ENCODE measurements around the gene LAMC3.
"Not testable (repeated sequence)": the region's sequence is repeated elsewhere in the genome, so short reads cannot be mapped to it uniquely, and the experiment has no call there.

Gene LAMC3

DNA sequence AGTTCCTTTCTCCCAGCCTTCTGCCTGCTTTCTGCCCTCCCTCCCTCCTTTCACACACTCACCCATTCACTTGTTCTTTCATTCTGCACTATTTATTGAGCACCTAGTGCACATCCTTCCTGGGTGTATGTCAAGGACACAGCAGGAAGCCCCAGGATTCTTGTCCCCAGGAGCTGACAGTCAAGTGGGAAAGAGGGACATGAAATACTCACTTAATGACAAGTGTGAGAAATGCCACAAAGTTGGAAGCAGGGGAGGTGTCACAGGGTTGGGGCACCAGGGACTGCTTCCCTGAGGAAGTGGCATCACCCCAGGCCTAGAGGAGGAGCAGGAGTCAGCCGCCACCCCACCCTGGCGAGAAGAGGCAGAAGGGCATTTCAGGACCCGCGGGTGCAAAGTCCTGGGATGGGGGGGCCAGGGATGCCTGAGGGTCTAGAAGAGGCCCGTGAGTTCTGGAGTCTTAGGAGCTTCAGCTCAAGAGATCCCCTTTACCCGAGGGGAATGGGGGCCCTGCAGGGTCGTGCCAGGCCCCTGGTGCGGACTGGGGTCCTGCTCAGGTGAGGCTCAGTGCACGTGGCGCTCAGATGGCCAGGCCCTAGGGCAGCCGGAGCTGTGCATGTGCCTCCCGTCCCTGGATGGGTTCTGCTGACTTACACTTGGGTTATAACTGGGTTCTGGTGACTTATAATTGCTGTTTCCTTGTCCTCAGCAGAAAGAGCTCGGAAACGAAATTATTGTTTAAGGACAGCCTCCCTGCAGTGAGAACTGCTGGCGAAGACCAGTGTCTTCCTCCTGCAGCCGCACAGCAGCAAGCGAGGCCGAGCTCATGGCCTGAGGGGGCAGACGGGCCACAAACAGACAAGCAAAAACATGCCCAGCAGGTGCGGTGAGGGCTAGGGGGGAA, 16.9 kb upstream of the LAMC3 start:
- no peak for DNase-seq (ENCODE audit: low read depth in 1 of 2, low spot score in 1 of 2)

DNA sequence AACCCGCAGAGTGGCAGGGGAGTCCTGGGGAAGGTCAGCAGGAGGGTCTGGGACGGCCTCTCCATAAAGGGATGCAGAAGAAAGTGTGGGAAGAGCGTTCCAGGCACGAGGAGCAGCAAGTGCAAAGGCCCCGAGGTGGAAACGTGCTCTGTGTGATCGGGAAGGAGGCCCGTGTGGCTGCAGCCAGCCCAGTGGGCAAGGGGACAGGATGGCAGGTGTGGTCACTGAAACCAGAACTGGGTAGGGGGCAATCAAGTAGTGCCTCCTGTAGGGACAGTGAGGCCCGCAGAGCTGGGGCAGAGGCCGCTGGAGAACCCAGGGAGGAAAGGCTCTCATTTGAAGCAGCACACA, 16.3 kb upstream of the LAMC3 start:
- no peak for DNase-seq (ENCODE audit: low read depth in 1 of 2, low spot score in 1 of 2)

DNA sequence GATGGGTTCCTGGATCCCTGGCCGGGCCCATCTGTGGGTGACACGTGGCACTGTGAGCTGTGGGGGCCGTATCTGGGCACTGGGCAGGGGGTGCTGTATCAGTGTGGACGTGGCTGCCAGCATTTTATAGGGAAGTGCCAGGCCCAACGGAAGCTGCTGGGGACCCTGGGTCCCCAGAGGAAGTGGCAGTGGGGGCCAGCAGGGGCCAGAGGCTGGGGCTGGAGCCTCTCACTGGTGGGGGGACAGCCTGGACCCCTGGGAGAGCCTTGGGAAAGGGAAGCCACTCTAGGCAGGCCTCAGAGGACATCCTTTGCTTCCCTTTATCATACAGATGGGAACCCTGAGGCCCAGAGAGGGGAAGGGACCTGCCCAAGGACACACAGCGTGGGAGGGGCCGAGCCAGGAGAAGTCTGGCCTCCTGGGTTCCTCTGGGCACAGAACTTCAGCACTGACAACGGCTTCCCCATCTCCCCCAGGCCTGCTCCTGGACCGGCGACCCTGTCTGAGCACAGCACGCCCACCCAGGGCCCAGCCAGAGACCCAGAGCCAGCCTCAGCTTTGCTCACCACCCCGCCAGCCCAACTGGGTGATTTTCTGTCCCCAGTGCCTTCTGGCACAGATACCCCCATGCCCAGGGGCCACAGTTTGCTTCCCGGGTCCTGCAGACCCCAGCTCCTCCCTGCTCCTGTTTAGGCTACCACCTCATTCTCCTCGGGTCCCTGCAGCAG, 15.5 kb upstream of the LAMC3 start:
- no peak for DNase-seq (ENCODE audit: low read depth in 1 of 2, low spot score in 1 of 2)

DNA sequence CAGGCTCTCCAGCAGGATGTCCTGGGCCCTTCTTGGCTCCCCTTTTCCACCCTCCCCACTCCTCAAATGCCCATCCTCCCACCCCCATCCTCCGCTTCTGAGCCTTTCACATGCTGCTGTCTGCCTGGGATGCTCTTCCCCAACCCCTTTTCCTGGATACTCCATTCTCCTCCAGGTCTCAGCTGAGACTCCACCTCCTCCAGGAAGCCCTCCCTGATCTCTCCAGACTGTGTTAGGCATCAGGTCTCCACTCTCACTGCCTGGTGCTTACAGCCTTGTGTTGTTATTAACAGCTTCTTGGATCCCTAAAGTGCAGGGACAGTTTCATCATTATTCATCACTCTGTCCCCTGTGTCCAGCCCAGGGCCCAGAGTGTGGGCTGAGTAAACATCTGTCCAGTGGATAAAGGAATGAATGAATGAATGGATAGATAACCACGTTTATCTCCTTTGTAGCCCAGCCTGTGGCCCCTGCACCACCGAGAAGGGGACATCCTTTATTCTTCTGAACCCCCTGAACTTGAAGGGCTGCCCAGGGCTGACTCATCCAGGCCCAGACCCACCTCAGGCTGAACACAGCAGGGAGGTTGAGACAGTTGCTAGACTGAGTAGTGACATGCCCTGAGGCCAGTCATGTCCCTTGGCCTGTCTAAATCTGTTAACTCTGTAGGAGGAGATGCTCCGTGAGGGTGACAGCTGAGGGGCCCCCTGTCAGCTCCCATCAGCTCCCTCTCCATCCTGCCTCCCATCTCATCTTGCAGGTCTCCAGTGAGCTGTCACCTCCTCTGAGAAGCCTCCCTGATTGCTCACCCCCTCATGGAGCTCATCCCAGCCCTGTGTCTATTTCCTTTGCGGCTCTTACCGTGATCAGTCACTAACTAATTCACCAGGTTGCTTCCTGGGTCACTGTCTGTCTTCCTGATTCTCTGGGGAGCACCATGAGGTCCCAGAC, 14.6 kb upstream of the LAMC3 start:
- DNase-seq (ENCODE audit: low read depth in 1 of 2, low spot score in 1 of 2) = no peak

DNA sequence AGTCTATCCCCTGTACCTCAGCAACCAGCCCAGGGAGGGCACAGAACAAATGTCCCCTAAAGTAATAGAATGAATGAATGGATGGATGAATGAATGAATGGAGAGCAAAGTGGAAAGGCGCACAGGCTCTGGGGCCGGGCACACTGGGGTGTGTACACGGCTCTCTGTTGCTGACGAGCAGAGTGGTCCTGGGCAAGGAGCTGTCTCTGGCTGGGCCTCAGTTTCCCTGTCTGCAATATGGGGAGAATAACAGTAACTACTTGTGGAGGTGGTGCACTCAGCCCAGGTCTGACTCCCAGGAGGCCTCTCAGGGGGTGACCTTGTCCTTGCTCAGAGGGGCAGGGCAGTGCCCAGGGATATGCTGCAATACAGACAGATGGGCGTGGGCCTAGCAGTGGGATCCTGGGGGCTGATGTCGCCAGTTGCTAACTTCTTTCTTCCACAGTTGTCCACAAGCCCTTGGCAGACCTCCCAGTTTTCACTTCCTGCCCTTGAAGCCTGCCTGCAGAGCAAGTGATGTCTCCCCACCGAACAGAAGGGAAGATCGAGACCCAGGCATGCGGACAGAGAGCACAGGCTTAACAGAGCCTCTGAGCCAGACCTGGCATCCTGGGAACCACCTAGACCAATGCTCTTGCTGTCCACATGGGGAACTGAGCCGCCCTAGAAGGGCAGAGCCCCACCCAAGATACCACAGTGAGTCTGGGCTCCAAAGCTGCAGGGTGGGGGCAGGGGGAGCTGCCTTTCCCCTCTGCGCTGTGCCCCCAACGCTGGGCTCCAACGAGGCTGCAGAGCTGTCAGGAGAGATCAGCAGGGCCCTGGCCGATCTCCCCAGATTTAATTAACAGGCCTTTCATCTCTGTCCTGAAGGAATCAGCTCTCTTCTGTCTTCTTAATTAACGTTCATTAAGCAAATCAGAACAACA, 13.6 kb upstream of the LAMC3 start:
- DNase-seq (ENCODE audit: low read depth in 1 of 2, low spot score in 1 of 2) = no peak

DNA sequence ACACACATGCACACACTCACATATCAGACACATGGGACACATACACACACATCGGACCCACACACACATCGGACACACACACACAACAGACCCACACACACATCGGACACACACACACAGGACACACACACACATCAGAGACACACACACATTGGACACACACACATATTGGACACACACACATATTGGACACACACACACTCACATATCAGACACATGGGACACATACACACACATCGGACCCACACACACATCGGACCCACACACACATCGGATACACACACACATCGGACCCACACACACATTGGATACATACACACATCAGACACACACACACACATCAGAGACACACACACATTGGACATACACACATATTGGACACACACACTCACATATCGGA, 12.8 kb upstream of the LAMC3 start:
- DNase-seq (ENCODE audit: low read depth in 1 of 2, low spot score in 1 of 2) = no peak

DNA sequence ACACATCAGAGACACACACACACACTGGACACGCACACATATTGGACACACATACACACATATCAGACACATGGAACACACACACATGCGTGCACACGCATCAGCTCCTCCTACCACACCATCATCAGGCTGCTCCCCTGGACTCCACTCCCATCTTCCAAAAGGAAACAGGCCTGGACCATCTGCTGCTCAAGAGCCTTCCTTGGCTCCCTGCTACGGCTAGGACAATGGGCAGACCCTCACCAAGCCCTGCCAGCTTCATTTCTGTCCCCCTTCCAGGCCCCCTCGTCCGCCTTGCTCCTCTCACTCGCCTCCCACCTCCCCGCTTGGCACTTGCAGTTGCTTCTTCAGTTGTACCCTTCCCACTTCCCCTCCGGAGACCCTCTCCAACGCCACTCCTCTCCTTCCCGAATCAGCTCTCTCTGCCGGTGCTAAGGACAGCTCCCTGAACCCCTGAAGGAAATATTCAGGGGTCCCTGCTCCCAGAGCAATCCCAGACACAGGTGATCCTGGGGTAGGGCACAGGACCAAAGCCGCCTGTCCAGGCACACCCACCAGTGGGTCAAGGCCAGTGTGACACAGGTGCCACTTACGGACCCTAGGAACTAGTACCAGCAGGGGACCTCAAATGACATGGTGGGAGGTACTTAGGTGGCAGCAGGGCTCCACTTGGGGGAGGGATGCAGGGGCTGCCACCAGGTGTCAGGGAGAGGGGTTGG, 12.1 kb upstream of the LAMC3 start:
- DNase-seq (ENCODE audit: low read depth in 1 of 2, low spot score in 1 of 2) = no peak

DNA sequence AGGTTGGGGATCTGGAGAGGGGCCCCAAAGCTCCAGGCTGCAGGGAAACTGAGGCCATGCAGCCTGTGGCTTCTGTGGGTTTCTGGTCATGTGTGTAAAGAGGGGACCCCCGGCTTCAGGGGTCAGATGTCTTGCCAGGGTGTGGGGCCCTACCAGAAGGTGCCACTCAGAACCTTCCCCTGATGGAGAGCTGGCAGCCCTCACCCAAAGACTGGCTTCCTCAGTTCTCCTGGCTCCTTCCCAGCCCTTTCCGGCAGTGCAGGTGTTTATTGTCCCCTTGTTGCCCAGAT, 11.6 kb upstream of the LAMC3 start:
- no peak for DNase-seq (ENCODE audit: low read depth in 1 of 2, low spot score in 1 of 2)

DNA sequence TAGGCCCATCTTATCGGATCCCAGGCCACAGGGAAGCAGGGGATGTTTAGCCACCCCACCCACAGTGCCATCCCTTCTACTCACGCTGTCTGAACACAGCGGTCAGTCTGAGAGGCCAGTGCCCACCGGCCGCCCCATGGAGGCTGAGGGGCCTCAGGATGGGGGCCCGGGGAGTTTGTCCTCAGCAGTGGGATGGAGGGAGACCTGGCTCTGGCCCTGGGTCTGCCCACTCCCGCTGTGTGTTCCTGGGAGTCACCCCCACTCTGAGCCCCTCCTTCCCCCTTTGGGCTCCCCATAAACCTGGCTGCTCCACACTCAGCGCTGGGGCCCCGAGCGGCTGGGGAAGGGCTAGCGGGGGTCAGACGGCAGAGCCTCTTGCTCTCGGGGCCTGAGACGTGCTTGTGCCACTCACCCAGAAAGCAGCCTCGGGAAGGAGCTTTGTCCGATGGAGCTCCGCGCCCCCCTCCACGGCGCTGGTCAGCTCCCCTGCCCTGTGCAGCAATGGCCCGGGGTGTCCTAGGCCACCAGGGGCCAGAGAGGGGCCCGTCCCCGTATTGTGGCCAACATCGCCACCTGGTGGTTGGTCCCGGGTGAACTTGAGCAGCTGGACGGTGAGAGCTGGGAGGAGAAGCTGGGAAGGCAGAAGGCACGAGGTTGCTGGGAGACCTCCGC, 10.9 kb upstream of the LAMC3 start:
- DNase-seq (ENCODE audit: low read depth in 1 of 2, low spot score in 1 of 2) = no peak

DNA sequence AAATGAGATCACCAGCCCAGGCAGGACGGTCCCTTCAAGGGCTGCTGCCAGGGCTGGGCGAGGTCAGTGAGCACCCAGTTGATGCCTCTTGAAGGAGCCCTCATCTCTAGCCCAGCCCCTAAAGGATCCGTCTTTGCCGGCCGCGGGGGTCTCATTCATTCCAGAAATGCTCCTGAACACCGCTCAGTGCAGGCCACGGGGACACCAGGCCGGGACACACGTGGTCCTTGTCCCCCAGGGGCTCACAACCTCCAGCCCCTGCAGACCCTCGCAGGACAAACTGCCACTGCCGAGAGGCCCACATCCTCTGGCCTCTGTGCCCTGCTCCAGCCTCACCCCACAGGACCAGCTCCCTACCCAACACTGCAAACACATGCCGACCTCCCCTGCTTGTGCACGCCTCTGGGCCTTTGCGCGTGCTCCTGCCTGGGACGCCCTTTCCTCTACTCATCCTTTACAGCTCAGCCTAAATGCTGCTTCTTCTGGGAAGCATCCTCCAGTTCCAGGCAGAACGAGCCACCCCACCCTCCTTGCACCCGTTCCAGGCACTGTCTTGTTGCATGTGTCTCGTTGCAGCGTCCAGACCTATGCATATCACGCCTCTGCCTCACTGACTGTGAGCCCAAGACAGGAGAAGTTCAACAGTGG, 10.3 kb upstream of the LAMC3 start:
- no peak for DNase-seq (ENCODE audit: low read depth in 1 of 2, low spot score in 1 of 2)

DNA sequence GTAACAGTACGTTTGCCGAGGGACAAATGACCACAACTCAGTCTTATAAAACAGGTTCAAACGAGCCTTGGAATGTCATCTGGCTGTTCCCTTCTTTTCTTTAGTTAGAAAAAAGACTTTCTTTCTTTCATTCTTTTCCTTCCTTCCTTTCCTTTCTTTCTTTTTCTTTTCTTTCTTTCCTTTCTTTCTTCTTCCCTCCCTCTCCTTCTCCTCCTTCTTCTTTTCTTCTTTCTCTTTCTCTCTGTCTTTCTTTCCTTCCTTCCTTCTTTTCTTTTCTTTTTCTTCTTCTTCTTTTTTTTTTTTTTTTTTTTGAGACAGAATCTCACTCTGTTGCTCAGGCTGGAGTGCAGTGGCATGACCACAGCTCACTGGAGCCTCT, 9.7 kb upstream of the LAMC3 start:
- DNase-seq (ENCODE audit: low read depth in 1 of 2, low spot score in 1 of 2) = no peak

DNA sequence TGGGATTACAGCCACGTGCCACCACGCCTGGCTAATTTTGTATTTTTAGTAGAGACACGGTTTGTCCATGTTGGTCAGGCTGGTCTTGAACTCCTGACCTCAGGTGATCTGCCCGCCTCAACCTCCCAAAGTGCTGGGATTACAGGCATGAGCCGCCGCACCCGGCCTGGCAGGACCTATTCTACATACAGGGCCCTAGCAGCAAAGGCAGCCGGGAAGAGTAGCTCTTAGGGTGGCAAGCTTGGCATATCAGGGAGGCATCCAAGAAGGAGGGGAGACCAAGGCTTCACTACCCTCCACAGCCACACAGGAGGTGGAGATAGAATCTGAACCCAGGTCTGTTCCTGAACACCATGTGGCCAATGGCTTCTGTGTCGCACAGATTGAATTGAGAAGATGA, 8.4 kb upstream of the LAMC3 start:
- DNase-seq (ENCODE audit: low read depth in 1 of 2, low spot score in 1 of 2) = not testable (repeated sequence)

DNA sequence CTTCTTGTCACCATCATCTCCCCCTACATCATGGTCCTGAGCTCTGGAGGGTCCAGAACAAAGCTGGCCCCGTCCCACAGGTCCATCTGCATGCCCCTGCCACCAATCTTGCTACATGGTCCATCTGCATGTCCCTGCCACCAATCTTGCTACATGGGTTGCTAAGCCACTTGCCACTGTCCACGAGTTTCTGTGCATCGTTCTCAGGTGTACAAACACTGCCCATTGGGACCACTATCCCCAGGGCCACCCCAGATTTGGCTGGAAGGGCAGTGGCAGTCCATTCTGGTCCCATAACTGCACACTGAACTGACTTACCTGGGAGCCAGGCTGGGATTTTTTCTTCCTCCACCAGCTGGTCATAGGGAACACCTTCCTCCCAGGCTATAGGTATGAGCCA, 8.0 kb upstream of the LAMC3 start:
- DNase-seq (ENCODE audit: low read depth in 1 of 2, low spot score in 1 of 2) = no peak

DNA sequence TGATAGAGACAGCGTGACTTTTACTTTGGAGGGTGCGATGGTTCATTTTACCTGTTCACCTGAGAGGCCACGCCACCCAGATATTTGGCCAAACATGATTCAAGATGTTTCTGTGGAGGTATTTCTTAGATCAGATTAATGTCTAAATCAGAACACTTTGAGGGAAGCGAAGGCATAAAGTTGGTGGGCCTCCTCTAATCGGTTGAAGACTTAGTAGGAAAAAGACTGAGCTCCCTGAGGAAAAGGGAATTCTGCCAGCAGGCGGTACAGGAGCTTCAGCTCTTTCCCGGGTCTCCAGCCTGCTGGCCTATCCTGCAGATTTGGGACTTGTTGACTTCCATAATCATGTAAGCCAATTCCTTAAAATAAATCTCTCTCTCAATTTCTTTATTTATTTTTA, 7.0 kb upstream of the LAMC3 start:
- no peak for DNase-seq (ENCODE audit: low read depth in 1 of 2, low spot score in 1 of 2)

DNA sequence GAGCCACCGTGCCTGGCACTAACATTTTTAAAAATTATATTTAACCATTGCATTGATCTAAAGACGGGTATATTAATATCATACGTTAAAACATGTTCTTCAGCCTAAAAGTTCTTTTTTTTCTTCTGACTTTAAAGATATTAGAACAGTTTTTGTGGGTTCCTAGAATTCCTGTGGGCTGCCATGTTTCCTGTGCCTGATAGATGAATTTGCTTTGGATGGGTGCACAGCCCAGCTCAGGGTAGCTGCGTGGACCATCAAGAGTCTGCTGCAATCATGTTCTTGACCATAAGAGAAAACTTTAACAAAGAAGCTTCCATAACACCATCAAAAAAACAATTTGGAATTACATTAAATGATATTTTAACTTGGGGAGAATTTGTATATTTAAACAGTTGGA, 2.4 kb upstream of the LAMC3 start:
- DNase-seq (ENCODE audit: low read depth in 1 of 2, low spot score in 1 of 2) = no peak

DNA sequence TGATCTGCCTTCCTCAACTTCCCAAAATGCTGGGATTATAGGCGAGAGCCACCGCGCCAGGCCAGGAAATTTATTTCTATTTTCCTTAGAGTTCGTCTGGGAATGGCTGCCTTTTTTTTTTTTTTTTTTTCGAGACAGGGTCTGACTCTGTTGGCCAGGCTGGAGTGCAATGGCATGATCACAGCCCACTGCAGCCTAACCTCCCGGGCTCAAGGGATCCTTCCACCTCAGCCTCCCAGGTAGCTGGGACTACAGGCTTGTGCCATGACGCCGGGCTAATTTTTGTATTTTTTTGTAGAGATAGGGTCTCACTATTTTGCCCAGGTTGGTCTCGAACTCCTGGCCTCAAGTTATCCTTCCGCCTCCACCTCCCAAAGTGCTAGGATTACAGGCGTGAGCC, 888 bp upstream of the LAMC3 start:
- DNase-seq (ENCODE audit: low read depth in 1 of 2, low spot score in 1 of 2) = no peak

DNA sequence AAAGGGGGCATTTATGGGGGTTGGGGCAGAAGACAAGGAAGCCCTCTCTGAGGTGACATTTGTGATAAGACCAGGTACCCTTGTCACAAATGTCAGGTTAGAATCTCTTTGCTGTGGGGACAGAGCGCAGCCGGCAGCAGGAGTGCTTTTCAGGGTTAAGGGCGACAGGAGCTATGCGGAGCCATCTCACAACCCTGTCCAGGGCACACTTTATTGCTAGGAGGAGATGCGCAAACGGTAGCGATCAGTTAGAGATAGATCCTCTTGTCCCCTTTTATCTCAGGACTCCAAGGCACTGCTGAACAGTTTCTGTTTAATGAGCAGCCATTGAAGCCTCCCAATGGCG, 438 bp upstream of the LAMC3 start:
- DNase-seq (ENCODE audit: low read depth in 1 of 2, low spot score in 1 of 2) = no peak

DNA sequence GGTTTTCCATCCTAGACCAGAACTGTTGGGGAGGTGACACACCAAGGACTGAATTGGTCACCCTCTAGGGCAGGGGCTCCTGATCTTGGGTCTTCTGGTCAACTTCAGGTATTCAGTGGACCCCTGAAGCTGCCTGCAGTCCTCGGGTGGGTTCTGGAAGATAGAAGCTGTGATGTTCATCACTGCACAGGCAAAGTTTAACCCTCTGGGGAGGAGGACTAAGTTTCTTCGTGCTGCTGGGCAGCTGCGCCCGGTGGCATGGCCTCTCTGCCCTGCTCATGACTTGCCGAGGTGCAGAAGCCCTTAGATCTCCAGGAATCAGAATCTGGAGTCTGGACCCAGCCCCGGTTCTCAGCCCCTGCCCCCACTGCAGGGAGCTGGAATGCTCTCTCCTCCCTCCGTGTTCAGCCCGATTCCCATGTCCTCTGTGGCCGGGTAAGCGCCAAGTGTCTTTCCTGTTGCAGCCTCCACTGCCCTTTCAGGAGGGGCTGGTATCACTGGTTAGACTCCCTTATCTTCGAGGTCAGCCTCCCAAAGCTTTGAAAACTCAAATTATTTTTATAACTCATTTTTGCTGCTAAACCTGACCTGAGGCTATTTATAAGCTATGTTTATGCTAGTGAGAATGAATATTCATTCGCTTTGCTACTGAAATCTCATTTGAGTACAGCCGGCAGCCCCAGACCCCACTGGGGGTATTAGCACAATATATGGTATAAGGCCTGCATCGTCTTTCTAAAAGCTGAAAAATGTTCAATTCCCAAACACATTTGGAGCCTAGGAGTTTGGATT, 1.7 kb downstream of the LAMC3 start:
- no peak for DNase-seq (ENCODE audit: low read depth in 1 of 2, low spot score in 1 of 2)

Measured in activated CD4-positive, alpha-beta T cell treated with anti-CD3 and anti-CD28 coated beads, Interleukin-2, amount 50 U/mL, for 24 hours (primary cell).